GM23338 (cell line): ENCODE results near the gene IRGM. TPM values are rescaled to one million over a fixed set of nuclear protein-coding genes. Genes with fewer than 3 reads are reported as not detected.

Experiments
- ATAC-seq: fragments of 200-7000 bp; cut with Tn5 transposase; 3 replicates; pipeline ENCODE4 v1.9.1; 2020
- DNase-seq: peaks from one replicate; pipeline ENCODE4 v3.0.0-alpha.2; 2015; ENCODE audit warnings: low spot score
- H2AFZ ChIP-seq: fragments of 200-600 bp; sonication (generic); 2 replicates; pipeline ENCODE4 v1.8.0; 2016; ENCODE audit warnings: antibody characterized with exemption, mild to moderate bottlenecking, moderate library complexity
- H3F3A ChIP-seq: fragments of 200-600 bp; sonication (generic); replicated peaks from 2 replicates; pipeline ENCODE4 v1.8.0; 2017; ENCODE audit warnings: antibody characterized with exemption, mixed run types, low read depth
- H3K27ac ChIP-seq: fragments of 200-600 bp; sonication (generic); 2 replicates; pipeline ENCODE4 v1.6.1; 2016; ENCODE audit warnings: low read depth
- H3K27me3 ChIP-seq: fragments of 200-600 bp; sonication (generic); 2 replicates; pipeline ENCODE4 v1.8.0; 2016; ENCODE audit warnings: mild to moderate bottlenecking, mixed run types, moderate library complexity; ENCODE audit not compliant: insufficient read depth
- H3K36me3 ChIP-seq: fragments of 200-600 bp; sonication (generic); 2 replicates; pipeline ENCODE4 v1.8.0; 2016; ENCODE audit warnings: mild to moderate bottlenecking; ENCODE audit not compliant: insufficient read depth
- H3K4me1 ChIP-seq: fragments of 200-600 bp; sonication (generic); 2 replicates; pipeline ENCODE4 v1.8.0; 2016; ENCODE audit warnings: mild to moderate bottlenecking, moderate library complexity; ENCODE audit not compliant: insufficient read depth
- H3K4me2 ChIP-seq: fragments of 200-600 bp; sonication (generic); 2 replicates; pipeline ENCODE4 v1.7.1; 2017; ENCODE audit warnings: mixed run types
- H3K4me3 ChIP-seq: fragments of 200-600 bp; sonication (generic); 2 replicates; pipeline ENCODE4 v1.6.1; 2016; ENCODE audit warnings: mixed run types
- H3K79me2 ChIP-seq: fragments of 200-600 bp; sonication (generic); replicated peaks from 2 replicates; pipeline ENCODE4 v1.8.0; 2017; ENCODE audit warnings: mild to moderate bottlenecking; ENCODE audit not compliant: insufficient read depth
- H3K9me2 ChIP-seq: fragments of 200-600 bp; sonication (generic); 2 replicates; pipeline ENCODE4 v1.8.0; 2017; ENCODE audit not compliant: insufficient read depth
- H4K20me1 ChIP-seq: fragments of 200-600 bp; sonication (generic); replicated peaks from 2 replicates; pipeline ENCODE4 v1.8.0; 2017; ENCODE audit warnings: mild to moderate bottlenecking; ENCODE audit not compliant: insufficient read depth
- H3K27ac Mint-ChIP-seq: 2 replicates; pipeline ENCODE4 v1.8.0; 2020; ENCODE audit warnings: inconsistent platforms, mild to moderate bottlenecking, moderate library complexity, mixed read lengths
- H3K27me3 Mint-ChIP-seq: 3 replicates; pipeline ENCODE4 v1.8.0; 2022; ENCODE audit warnings: low read depth, mild to moderate bottlenecking, moderate library complexity, mixed read lengths, inconsistent platforms; ENCODE audit not compliant: insufficient read depth, poor library complexity
- H3K36me3 Mint-ChIP-seq: 3 replicates; pipeline ENCODE4 v1.8.0; 2021; ENCODE audit warnings: low read depth, mild to moderate bottlenecking, inconsistent platforms, moderate library complexity, mixed read lengths
- H3K4me1 Mint-ChIP-seq: 3 replicates; pipeline ENCODE4 v1.8.0; 2020; ENCODE audit warnings: mild to moderate bottlenecking, inconsistent platforms, mixed read lengths
- H3K4me3 Mint-ChIP-seq: 3 replicates; pipeline ENCODE4 v1.8.0; 2021; ENCODE audit warnings: moderate library complexity, mild to moderate bottlenecking, inconsistent platforms, mixed read lengths
- H3K9me3 Mint-ChIP-seq: 3 replicates; pipeline ENCODE4 v1.8.0; 2020; ENCODE audit warnings: moderate library complexity, mild to moderate bottlenecking, inconsistent platforms, mixed read lengths
- CREB1 ChIP-seq: fragments of 250-450 bp; sonication (Bioruptor Pico); IDR thresholded peaks from 2 replicates; pipeline ENCODE4 v1.5.0; 2020; ENCODE audit warnings: low read depth, mild to moderate bottlenecking, moderate library complexity
- CTCF ChIP-seq, 2 experiments: fragments of 200-600 bp in 1 of 2; sonication (generic) in 1 of 2; conservative IDR thresholded peaks; 2 replicates each; pipeline versions ENCODE4 v1.5.1 to v1.6.1; 2016 to 2017; ENCODE audit warnings: antibody characterized with exemption in 2 of 2, low read depth in 2 of 2, mild to moderate bottlenecking in 2 of 2, moderate library complexity in 1 of 2
- ETS1 ChIP-seq: IDR thresholded peaks from 2 replicates; pipeline ENCODE4 v1.6.1; 2016; ENCODE audit warnings: antibody characterized with exemption
- EZH2 ChIP-seq: fragments of 200-600 bp; sonication (generic); IDR thresholded peaks from one replicate; pipeline ENCODE4 v1.8.0; 2017; ENCODE audit warnings: antibody characterized with exemption, mild to moderate bottlenecking, low read depth; ENCODE audit not compliant: unreplicated experiment
- EZH2phosphoT487 ChIP-seq: fragments of 200-600 bp; sonication (generic); IDR thresholded peaks from one replicate; pipeline ENCODE4 v1.8.1; 2018; ENCODE audit warnings: antibody characterized with exemption; ENCODE audit not compliant: unreplicated experiment
- JUNB ChIP-seq: IDR thresholded peaks from one replicate; pipeline ENCODE4 v1.6.1; 2016; ENCODE audit warnings: antibody characterized with exemption; ENCODE audit not compliant: unreplicated experiment
- NANOG ChIP-seq: IDR thresholded peaks from 2 replicates; pipeline ENCODE4 v1.6.1; 2016; ENCODE audit warnings: antibody characterized with exemption, borderline replicate concordance
- POLR2AphosphoS5 ChIP-seq: IDR thresholded peaks from 2 replicates; pipeline ENCODE4 v1.6.1; 2016; ENCODE audit warnings: antibody characterized with exemption, low read depth
- REST ChIP-seq: IDR thresholded peaks from one replicate; pipeline ENCODE4 v1.6.1; 2018; ENCODE audit warnings: antibody characterized with exemption; ENCODE audit not compliant: unreplicated experiment
- STAT1 ChIP-seq: IDR thresholded peaks from one replicate; pipeline ENCODE4 v1.6.1; 2016; ENCODE audit warnings: antibody characterized with exemption; ENCODE audit not compliant: unreplicated experiment
- ZNF114 ChIP-seq: fragments of 250-450 bp; sonication (Bioruptor Pico); IDR thresholded peaks from 2 replicates; pipeline ENCODE4 v1.5.0; 2020; ENCODE audit warnings: mild to moderate bottlenecking, moderate library complexity
- ZNF331 ChIP-seq: fragments of 250-450 bp; sonication (Bioruptor Pico); IDR thresholded peaks from 2 replicates; pipeline ENCODE4 v1.5.0; 2020; ENCODE audit warnings: low read depth, mild to moderate bottlenecking, moderate library complexity
- ZNF462 ChIP-seq: fragments of 250-450 bp; sonication (Bioruptor Pico); IDR thresholded peaks from 2 replicates; pipeline ENCODE4 v1.5.0; 2020; ENCODE audit warnings: mild to moderate bottlenecking, moderate library complexity
- polyA plus RNA-seq: library from polyadenylated mRNA; unstranded; fragments of >200 nt; fragmentation: Nextera tagmentation; extraction: Ambion mirVana; gene quantifications from 2 replicates; pipeline ENCODE4 v1.2.1, GENCODE V29; 2016
- total RNA-seq: library from RNA; depleted of rRNA; stranded (reverse); fragments of >200 nt; shearing (Covaris generic); gene quantifications from 2 replicates; pipeline ENCODE4 v1.2.3, GENCODE V29; 2014

Gene IRGM
- total and polyA plus RNA-seq, 2 experiments from 2014 or later = not detected

GRCh38 chr5:150809363-150809762, 37.0 kb upstream of the IRGM start:
- ATAC-seq (no peak), DNase-seq (no peak)
- H3K27ac ChIP-seq = no peak overlapping the region
- Mint-ChIP-seq H3K4me1 (peaks cover 4% of the 10 kb centered on the region; the same call in 2 of the 3 replicates), H3K9me3 (peaks cover 14% of the 10 kb centered on the region; the same call in 2 of the 3 replicates), H3K27me3 (peaks cover 4% of the 10 kb centered on the region), H3K36me3 (no peaks in the 10 kb centered on the region), H3K27ac (no peak overlapping the region), H3K4me3 (no peak overlapping the region)
- no peak overlapping the region for H3K4me2 ChIP-seq
- no peak overlapping the region for H3K4me3 ChIP-seq
- no peaks in the 10 kb centered on the region for H3K36me3 ChIP-seq
- 0 out of 2 replicates have a peak, but pooled peaks cover 6% of the 10 kb centered on the region for H3K9me2 ChIP-seq
- TF ChIP-seq ZNF114 (CRISPR knock-in tag) = no peak
- TF ChIP-seq STAT1 = no peak
- no peak for TF ChIP-seq JUNB
- TF ChIP-seq EZH2 = no peak
- no peak for TF ChIP-seq ZNF462 (CRISPR knock-in tag)
- no peak for TF ChIP-seq REST
- no peak for TF ChIP-seq POLR2AphosphoS5
- no peak for TF ChIP-seq EZH2phosphoT487
- TF ChIP-seq CTCF (conservative IDR thresholded peaks at IDR 0.05; ENCODE audit: low read depth in 2 of 2) = no peak
- TF ChIP-seq ZNF331 = no peak
- no peak for TF ChIP-seq NANOG
- TF ChIP-seq CREB1 (CRISPR knock-in tag) = no peak
- no peak for TF ChIP-seq ETS1
- peaks cover 4% of the 10 kb centered on the region for H3K4me1 ChIP-seq
- H3K79me2 ChIP-seq = no peaks in the 10 kb centered on the region
- H3K27me3 ChIP-seq = no peaks in the 10 kb centered on the region
- no peaks in the 10 kb centered on the region for H3F3A ChIP-seq
- H4K20me1 ChIP-seq = no peaks in the 10 kb centered on the region
- H2AFZ ChIP-seq = no peak overlapping the region
